T-cell (primary cell): ENCODE measurements around the gene GADL1. TPM values are rescaled to one million over a fixed set of nuclear protein-coding genes. Genes with fewer than 3 reads are reported as not detected.

Source experiments
- ATAC-seq, 4 experiments: fragments of 200-7000 bp in 3 of 4; fragments of 150-1000 bp in 1 of 4; cut with Tn5 transposase; replicated peaks in 1 of 4; 1 replicate in 3 of 4; 2 replicates in 1 of 4; pipeline ENCODE4 v1.10.0; 2021; ENCODE audit warnings: moderate library complexity in 3 of 4, mild to moderate bottlenecking in 2 of 4, moderate number of reproducible peaks in 1 of 4
- CTCF ChIA-PET, 2 donors: fragments of 300-600 bp; sonication (Branson Sonifier 250); formaldehyde crosslinking; loops; one replicate each; lab custom pipeline; 2022; ENCODE audit warnings: antibody characterized with exemption in 2 of 2; lab: Charles Lee
- POLR2A ChIA-PET, 2 donors: fragments of 300-600 bp; sonication (Branson Sonifier 250); formaldehyde crosslinking; loops; one replicate each; lab custom pipeline; 2022; ENCODE audit warnings: antibody characterized with exemption in 2 of 2; lab: Charles Lee
- DNase-seq, 35 experiments: peaks; one replicate each; pipeline versions ENCODE4 v3.0.0 to v3.0.0-alpha.2; 2013 to 2023
- H3K27ac ChIP-seq: one replicate; pipeline ENCODE4 v1.5.1; 2013; ENCODE audit warnings: low read length
- H3K27me3 ChIP-seq, 2 experiments: replicated peaks in 1 of 2; 1 replicate in 1 of 2; 2 replicates in 1 of 2; pipeline versions ENCODE4 v1.6.1 to v1.7.0; 2013; ENCODE audit warnings: low read length in 1 of 2, mixed read lengths in 1 of 2; ENCODE audit not compliant: control insufficient read depth in 2 of 2, insufficient read depth in 2 of 2; ENCODE audit errors: extremely low read depth in 1 of 2
- H3K36me3 ChIP-seq, 2 donors: 1 replicate in 1 of 2; 2 replicates in 1 of 2; pipeline versions ENCODE4 v1.6.1 to v1.7.0; 2013; ENCODE audit warnings: low read length in 1 of 2; ENCODE audit not compliant: control insufficient read depth in 2 of 2, insufficient read depth in 1 of 2; ENCODE audit errors: extremely low read depth in 1 of 2
- H3K4me1 ChIP-seq, 2 experiments: 1 replicate in 1 of 2; 2 replicates in 1 of 2; pipeline versions ENCODE4 v1.6.1 to v1.7.0; 2013; ENCODE audit warnings: low read length in 2 of 2, mixed read lengths in 1 of 2; ENCODE audit not compliant: insufficient read depth in 2 of 2, control insufficient read depth in 1 of 2; ENCODE audit errors: extremely low read depth in 1 of 2
- H3K4me3 ChIP-seq, 2 donors: 1 replicate in 1 of 2; 2 replicates in 1 of 2; pipeline versions ENCODE4 v1.5.1 to v1.7.0; 2013; ENCODE audit warnings: mild to moderate bottlenecking in 2 of 2, low read length in 1 of 2, moderate library complexity in 1 of 2; ENCODE audit not compliant: control insufficient read depth in 1 of 2; ENCODE audit errors: extremely low read depth in 1 of 2
- H3K9me3 ChIP-seq: 2 replicates; pipeline ENCODE4 v1.7.0; 2013
- H3K27ac Mint-ChIP-seq, 2 donors: one replicate each; pipeline ENCODE4 v1.8.0; 2020 to 2021; ENCODE audit warnings: mild to moderate bottlenecking in 2 of 2, mixed read lengths in 2 of 2
- H3K27me3 Mint-ChIP-seq, 2 donors: one replicate each; pipeline ENCODE4 v1.8.0; 2021 to 2022; ENCODE audit warnings: mixed read lengths in 2 of 2
- H3K36me3 Mint-ChIP-seq: one replicate; pipeline ENCODE4 v1.8.0; 2021; ENCODE audit warnings: mixed read lengths
- H3K4me1 Mint-ChIP-seq, 3 donors: one replicate each; pipeline ENCODE4 v1.8.0; 2020 to 2022; ENCODE audit warnings: mixed read lengths in 3 of 3, mild to moderate bottlenecking in 1 of 3
- H3K4me3 Mint-ChIP-seq, 3 donors: one replicate each; pipeline ENCODE4 v1.8.0; 2020 to 2022; ENCODE audit warnings: mild to moderate bottlenecking in 3 of 3, mixed read lengths in 3 of 3, moderate library complexity in 3 of 3
- H3K9me3 Mint-ChIP-seq, 3 donors: one replicate each; pipeline ENCODE4 v1.8.0; 2020 to 2022; ENCODE audit warnings: mixed read lengths in 3 of 3
- WGBS: methylation state at CpG from one replicate; pipeline ENCODE4 v1.1.5; 2013; ENCODE audit warnings: missing lambda C conversion rate; ENCODE audit not compliant: insufficient coverage; 5-methylcytosine and 5-hydroxymethylcytosine counted together
- total RNA-seq, 35 experiments: library from RNA in 6 of 35; stranded (reverse) in 6 of 35; fragments of 120-200 nt in 1 of 35; gene quantifications; one replicate each; pipeline versions ENCODE4 v1.2.1 to v1.2.4 and lab custom pipeline; 2013 to 2026

Gene GADL1
- total RNA-seq = not detected
- total RNA-seq (2013) = not detected
- total RNA-seq (lab: John Stamatoyannopoulos, UW) = 0 to 0.09 (median 0) reads per million in 29 experiments

GRCh38 chr3:30894521-30895251, at the start of gene GADL1:
Gene GADL1 (minus strand): TSS chr3:30894661. CDS start chr3:30894614, 47 bp downstream.
- ChIA-PET POLR2A (no interaction called here), CTCF (no interaction called here)
- no peak within 1 kb of the TSS for H3K27ac Mint-ChIP-seq
- Histone ChIP-seq H3K4me1 (peaks cover 3 to 5% of the 10 kb centered on the region in 2 experiments), H3K27ac (no peak within 1 kb of the TSS), H3K9me3 (no peaks in the 10 kb centered on the region), H3K27me3 (peaks cover 4 to 12% of the 10 kb centered on the region in 2 experiments), H3K4me3 (peak within 1 kb of the TSS in 1 of 2 donors; percentile 74), H3K36me3 (no peaks in the 10 kb centered on the region)
- H3K4me1 Mint-ChIP-seq = peaks cover 12 to 22% (median 17%) of the 10 kb centered on the region in 3 donors
- peak in 8 of 35 experiments; percentile 0 to 6 (median 3) for DNase-seq
- ATAC-seq = peak in 1 of 4 experiments; percentile 33
- 6% methylated on average over 38 of the region's 38 CpGs for WGBS
- H3K36me3 Mint-ChIP-seq = no peaks in the 10 kb centered on the region
- peaks cover 25 to 30% of the 10 kb centered on the region in 2 donors for H3K27me3 Mint-ChIP-seq
- H3K4me3 Mint-ChIP-seq = peak within 1 kb of the TSS; percentile 52 to 69 (median 66)
- no peaks in the 10 kb centered on the region for H3K9me3 Mint-ChIP-seq

GRCh38 chr3:30944124-30944523, 49.7 kb upstream of the GADL1 start:
- peaks cover 6 to 9% (median 6%) of the 10 kb centered on the region in 3 donors for H3K9me3 Mint-ChIP-seq
- POLR2A ChIA-PET = no interaction called here
- ATAC-seq (no peak), DNase-seq (no peak)
- CTCF ChIA-PET = interaction anchor here in 1 of 2 donors (0.7 kb wide), 1 partner anchor 1081 kb away, joined by 3 read pairs; no protein-coding TSS in a partner anchor
- no peak overlapping the region for H3K27ac Mint-ChIP-seq
- Histone ChIP-seq H3K36me3 (no peaks in the 10 kb centered on the region), H3K27me3 (no peaks in the 10 kb centered on the region), H3K27ac (no peak overlapping the region), H3K4me3 (no peak overlapping the region), H3K9me3 (no peaks in the 10 kb centered on the region), H3K4me1 (no peaks in the 10 kb centered on the region)
- H3K4me1 Mint-ChIP-seq = no peaks in the 10 kb centered on the region
- H3K36me3 Mint-ChIP-seq = no peaks in the 10 kb centered on the region
- no peaks in the 10 kb centered on the region for H3K27me3 Mint-ChIP-seq
- H3K4me3 Mint-ChIP-seq = no peak overlapping the region
- WGBS = no CpG with 5 or more reads among the region's 2 CpGs

GRCh38 chr3:30943206-30943605, 48.7 kb upstream of the GADL1 start:
- Histone ChIP-seq H3K27me3 (no peaks in the 10 kb centered on the region), H3K4me1 (no peaks in the 10 kb centered on the region), H3K4me3 (no peak overlapping the region), H3K36me3 (no peaks in the 10 kb centered on the region), H3K9me3 (no peaks in the 10 kb centered on the region), H3K27ac (no peak overlapping the region)
- Mint-ChIP-seq H3K4me3 (no peak overlapping the region), H3K9me3 (peaks cover 6 to 9% (median 6%) of the 10 kb centered on the region in 3 donors), H3K4me1 (no peaks in the 10 kb centered on the region), H3K36me3 (no peaks in the 10 kb centered on the region), H3K27ac (no peak overlapping the region), H3K27me3 (no peaks in the 10 kb centered on the region)
- ATAC-seq (no peak), DNase-seq (no peak)
- CTCF ChIA-PET = no interaction called here
- POLR2A ChIA-PET = no interaction called here
- 80% methylated on average over 3 of the region's 6 CpGs for WGBS

DNA sequence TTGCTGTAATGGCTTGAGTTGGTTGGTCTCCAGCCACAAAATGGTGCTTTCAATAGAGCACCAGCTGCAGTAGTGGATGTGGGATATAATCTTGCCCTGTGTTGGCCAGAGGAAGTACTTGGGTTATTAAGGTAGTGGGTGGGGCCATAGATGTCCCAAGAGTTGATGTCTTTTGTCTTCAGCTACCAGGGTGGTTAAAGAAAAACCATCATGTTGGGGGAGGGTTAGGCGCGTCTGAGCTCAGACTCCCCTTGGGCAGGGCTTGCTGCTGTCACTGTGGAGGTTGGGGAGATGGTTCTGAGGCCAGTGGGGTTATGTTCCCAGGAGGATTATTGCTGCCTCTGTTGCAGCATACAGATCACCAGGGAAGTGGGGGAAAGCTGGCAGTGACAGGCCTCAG, 46.9 kb upstream of the GADL1 start:
- POLR2A ChIA-PET = no interaction called here
- Histone ChIP-seq H3K9me3 (no peaks in the 10 kb centered on the region), H3K36me3 (no peaks in the 10 kb centered on the region), H3K27me3 (no peaks in the 10 kb centered on the region), H3K4me1 (no peaks in the 10 kb centered on the region), H3K27ac (no peak overlapping the region), H3K4me3 (no peak overlapping the region)
- CTCF ChIA-PET = no interaction called here
- H3K4me1 Mint-ChIP-seq = no peaks in the 10 kb centered on the region
- no peak overlapping the region for H3K27ac Mint-ChIP-seq
- H3K36me3 Mint-ChIP-seq = no peaks in the 10 kb centered on the region
- ATAC-seq = no peak
- 100% methylated on average over 2 of the region's 2 CpGs for WGBS
- H3K27me3 Mint-ChIP-seq = no peaks in the 10 kb centered on the region
- H3K9me3 Mint-ChIP-seq = peaks cover 6 to 9% (median 6%) of the 10 kb centered on the region in 3 donors
- H3K4me3 Mint-ChIP-seq = no peak overlapping the region
- DNase-seq = no peak

- Histone ChIP-seq H3K27ac (no peak overlapping the region), H3K4me3 (no peak overlapping the region), H3K36me3 (no peaks in the 10 kb centered on the region), H3K4me1 (no peaks in the 10 kb centered on the region), H3K27me3 (no peaks in the 10 kb centered on the region), H3K9me3 (no peaks in the 10 kb centered on the region)
- Mint-ChIP-seq H3K4me1 (no peaks in the 10 kb centered on the region), H3K27me3 (no peaks in the 10 kb centered on the region), H3K9me3 (peaks cover 6 to 9% (median 6%) of the 10 kb centered on the region in 3 donors), H3K27ac (no peak overlapping the region), H3K4me3 (no peak overlapping the region), H3K36me3 (no peaks in the 10 kb centered on the region)
- ATAC-seq (no peak), DNase-seq (no peak)
- ChIA-PET CTCF (no interaction called here), POLR2A (no interaction called here)
- 83% methylated on average over 1 of the region's 2 CpGs for WGBS
These were observed 46.3 kb upstream of the GADL1 start for GRCh38 chr3:30940740-30941139.

DNA sequence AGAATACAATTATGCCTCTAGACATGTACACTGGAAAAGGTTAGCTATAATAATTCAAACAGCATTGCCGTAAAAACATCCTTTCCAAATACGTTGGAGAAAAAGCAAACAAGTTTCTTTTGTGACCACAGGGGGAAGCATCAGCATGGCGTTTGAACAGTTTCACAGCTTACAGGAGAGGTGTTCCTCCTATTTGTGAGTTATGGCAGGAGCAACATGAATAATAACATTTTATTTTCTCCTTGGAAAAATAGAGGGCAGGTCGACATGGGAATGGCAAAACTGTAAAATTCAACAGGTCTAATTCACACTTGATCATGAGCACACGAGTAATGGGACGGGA, 39.7 kb upstream of the GADL1 start:
- DNase-seq = peak in 2 of 35 experiments; percentile 1 to 32
- Mint-ChIP-seq H3K4me3 (no peak overlapping the region), H3K9me3 (no peaks in the 10 kb centered on the region), H3K27ac (no peak overlapping the region), H3K27me3 (no peaks in the 10 kb centered on the region), H3K4me1 (peaks cover 8 to 10% (median 9%) of the 10 kb centered on the region in 3 donors), H3K36me3 (no peaks in the 10 kb centered on the region)
- H3K4me1 ChIP-seq = no peaks in the 10 kb centered on the region
- CTCF ChIA-PET = interaction anchor here in 1 of 2 donors (0.8 to 1.2 kb wide), 4 partner anchors 10 to 834 kb away, joined by 3 to 6 read pairs (median 3); no protein-coding TSS in a partner anchor
- ATAC-seq = no peak
- H3K27ac ChIP-seq = no peak overlapping the region
- H3K36me3 ChIP-seq = no peaks in the 10 kb centered on the region
- 70% methylated on average over 2 of the region's 6 CpGs for WGBS
- POLR2A ChIA-PET = interaction anchor here in 1 of 2 donors (0.7 kb wide), 1 partner anchor 85 kb away, joined by 3 read pairs; no protein-coding TSS in a partner anchor
- no peak overlapping the region for H3K4me3 ChIP-seq
- no peaks in the 10 kb centered on the region for H3K9me3 ChIP-seq
- no peaks in the 10 kb centered on the region for H3K27me3 ChIP-seq
